GM10266 (cell line): Measurements from ENCODE around the gene FBXO17.

ENCODE experiments used
- DNase-seq: peaks from one replicate; pipeline ENCODE4 v3.0.0; 2012; ENCODE audit errors: extremely low spot score
- CTCF ChIP-seq: IDR thresholded peaks from 2 replicates; pipeline ENCODE4 v1.5.1; 2012; ENCODE audit warnings: mild to moderate bottlenecking, low read depth; ENCODE audit not compliant: control insufficient read depth, insufficient read depth; ENCODE audit errors: missing control alignments

Gene FBXO17

GRCh38 chr19:38979812-38980211 lies 4.3 kb upstream of the FBXO17 start:
- no peak for DNase-seq
- TF ChIP-seq CTCF, result no peak

GRCh38 chr19:38978326-38978689 lies 2.8 kb upstream of the FBXO17 start:
- no peak for TF ChIP-seq CTCF
- no peak for DNase-seq

GRCh38 chr19:38977445-38978325 lies 2.1 kb upstream of the FBXO17 start:
- TF ChIP-seq CTCF, result no peak
- peak; percentile 78 for DNase-seq

GRCh38 chr19:38975861-38976271 lies 324 bp upstream of the FBXO17 start:
- no peak for TF ChIP-seq CTCF
- DNase-seq, result no peak

GRCh38 chr19:38974624-38975213 lies 823 bp downstream of the FBXO17 start:
- TF ChIP-seq CTCF, result no peak
- DNase-seq, result no peak

- TF ChIP-seq CTCF, result no peak
- DNase-seq, result no peak
Measured at GRCh38 chr19:38971672-38972071, 3.9 kb downstream of the FBXO17 start.
